Activated CD8-positive, alpha-beta memory T cell treated with anti-CD3 and anti-CD28 coated beads for 1 hour (primary cell): ENCODE data around the gene FBF1.
A peak's percentile ranks its signal among the peaks of the same experiment; 100 is the strongest.
"Not testable (repeated sequence)": the region's sequence is repeated elsewhere in the genome, so short reads cannot be mapped to it uniquely, and the experiment has no call there.

Experiments
- DNase-seq, 2 donors: peaks; one replicate each; pipeline ENCODE4 v3.0.0-alpha.2; 2020; ENCODE audit warnings: low read depth in 1 of 2; ENCODE audit errors: extremely low read depth in 1 of 2

Gene FBF1, protein sequence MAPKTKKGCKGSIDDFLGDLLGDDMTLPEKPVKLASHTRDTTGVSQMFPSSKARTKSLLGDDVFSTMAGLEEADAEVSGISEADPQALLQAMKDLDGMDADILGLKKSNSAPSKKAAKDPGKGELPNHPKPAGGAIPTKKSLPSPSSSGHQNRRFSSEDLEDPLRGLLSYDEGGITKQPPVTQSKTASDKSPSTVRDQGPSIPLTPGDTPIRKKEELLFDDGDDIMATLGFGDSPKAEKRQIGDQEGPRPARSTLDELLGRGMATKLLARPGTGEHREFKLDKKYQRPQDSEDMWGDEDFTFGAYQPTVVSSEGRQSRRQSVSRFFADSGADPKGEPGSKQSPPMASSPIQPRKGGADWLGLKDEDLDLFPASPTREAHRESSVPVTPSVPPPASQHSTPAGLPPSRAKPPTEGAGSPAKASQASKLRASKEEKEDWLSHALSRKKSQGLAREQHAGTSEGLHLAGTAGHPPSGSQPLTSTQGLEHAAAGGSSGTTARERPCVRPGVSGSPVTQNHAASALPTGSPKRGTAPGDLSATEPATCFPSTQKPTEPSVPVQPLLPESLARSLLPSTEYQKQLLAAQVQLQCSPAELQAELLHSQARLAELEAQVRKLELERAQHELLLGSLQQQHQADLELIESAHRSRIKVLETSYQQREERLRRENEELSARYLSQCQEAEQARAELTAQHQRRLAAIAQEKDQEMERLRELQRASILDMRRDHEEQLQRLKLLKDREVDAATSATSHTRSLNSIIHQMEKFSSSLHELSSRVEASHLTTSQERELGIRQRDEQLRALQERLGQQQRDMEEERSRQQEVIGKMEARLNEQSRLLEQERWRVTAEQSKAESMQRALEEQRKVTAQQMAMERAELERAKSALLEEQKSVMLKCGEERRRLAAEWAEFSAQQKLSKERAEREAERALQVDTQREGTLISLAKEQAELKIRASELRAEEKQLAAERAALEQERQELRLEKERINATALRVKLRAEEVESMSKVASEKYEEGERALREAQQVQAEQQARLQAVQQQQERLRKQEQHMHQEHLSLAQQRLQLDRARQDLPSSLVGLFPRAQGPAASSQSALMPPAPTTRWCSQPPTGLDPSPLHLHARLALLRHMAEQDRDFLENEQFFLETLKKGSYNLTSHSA

DNA sequence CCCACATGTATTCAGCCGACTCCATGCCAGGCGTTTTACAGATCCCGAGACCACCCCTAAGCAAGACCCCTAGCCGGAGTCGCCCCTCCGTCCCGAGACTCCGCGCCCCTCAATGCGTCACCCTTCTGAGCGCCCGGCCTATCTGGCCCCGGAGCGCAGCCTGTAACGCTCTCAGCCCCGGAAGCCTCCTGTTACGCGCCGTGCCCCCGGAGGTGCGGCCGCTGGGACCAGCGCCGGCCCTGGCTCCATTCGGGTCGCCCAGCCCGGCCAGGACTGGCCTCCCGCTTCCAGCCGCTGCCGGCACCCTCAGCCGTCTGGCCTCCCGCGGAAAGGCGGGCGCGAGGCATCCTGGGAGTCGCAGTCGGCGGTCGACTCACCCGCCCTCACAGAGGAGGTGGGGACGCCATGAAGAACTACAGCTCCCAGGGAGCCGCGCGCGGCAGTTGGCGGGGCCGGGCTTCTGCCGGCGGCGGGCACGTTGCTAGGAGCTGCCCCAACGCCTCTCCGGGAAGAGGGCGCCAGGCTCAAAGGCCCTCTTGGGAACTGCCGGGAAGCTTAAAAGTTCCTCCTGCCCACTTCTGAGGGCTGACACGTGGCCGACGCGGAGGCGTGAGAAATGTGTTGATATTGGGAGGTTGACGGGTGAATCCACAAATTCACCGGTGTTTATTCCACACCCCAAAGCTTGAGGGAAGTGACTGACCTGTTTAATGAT lies at the start of gene FBF1:
FBF1 (minus strand) TSS at position 316 of the 715 bp plus-strand sequence. CDS start 2,893 bp downstream, outside the sequence.
- DNase-seq: peak; percentile 63 to 83

DNA sequence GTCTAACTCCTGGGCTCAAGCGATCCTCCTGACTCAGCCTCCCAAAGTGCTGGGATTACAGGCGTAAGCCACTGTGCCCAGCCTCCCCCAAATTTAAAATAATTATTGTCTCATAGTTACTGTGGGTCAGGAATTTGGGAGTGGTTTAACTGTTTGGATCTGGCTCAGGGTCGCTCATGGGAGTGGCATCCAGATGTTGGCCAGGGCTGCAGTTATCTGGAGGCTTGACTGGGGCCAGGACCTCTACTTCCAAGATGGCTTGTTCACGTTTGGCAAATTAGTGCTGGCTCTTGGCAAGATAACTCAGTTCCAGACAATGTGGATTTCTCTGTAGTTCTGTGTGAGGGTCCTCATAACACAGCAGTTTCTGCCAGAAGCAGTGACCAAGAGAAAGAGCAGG lies 46.2 kb upstream of the FBF1 start:
- DNase-seq: no peak

DNA sequence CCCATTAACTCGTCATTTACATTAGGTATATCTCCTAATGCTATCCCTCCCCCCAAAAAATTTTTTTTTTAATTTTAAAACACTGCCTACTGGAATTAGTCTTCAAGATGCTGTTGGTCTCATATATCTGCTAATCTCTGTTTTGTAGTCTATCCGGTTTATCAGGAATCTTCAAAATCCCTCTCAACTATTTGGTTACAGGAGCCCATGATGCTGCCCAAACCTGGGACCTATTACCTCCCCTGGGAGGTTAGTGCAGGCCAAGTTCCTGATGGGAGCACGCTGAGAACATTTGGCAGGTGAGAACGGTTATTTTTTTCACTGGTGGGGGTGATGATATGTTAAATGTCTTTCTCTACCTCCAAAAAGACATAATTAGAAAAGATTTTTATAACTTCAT lies 45.1 kb upstream of the FBF1 start:
- no peak for DNase-seq

DNA sequence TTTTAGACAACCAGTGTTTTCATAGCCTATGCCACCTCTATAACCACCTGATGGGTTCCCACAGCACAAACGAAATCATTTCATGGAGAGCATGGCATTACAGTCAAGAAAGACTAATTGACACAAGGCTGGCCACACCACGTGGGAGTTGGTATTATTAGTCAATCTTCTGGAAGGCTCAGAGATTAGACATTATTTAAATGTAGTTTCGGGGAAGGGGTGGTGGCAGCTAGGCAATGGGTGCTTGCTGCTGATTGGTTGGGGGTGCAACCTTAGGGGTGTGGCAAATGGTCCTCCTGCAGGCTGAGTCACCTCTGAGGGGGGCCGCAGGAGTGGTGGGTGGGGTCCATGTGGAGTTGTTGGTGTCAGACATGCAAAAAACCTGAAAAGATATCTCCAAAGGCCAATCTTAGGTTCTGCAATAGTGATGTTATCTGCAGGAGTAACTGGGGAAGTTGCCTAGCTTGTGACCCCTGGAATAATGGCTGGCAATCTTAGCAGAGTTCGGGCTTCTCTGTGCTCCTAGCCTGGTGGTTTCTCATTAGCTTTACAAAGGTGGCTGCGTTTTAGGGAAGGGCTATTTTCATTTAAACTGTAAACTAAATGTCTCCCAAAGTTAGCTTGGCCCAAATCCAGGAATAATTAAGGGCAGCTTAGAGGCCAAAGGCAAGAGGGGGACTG lies 42.8 kb upstream of the FBF1 start:
- DNase-seq: no peak

DNA sequence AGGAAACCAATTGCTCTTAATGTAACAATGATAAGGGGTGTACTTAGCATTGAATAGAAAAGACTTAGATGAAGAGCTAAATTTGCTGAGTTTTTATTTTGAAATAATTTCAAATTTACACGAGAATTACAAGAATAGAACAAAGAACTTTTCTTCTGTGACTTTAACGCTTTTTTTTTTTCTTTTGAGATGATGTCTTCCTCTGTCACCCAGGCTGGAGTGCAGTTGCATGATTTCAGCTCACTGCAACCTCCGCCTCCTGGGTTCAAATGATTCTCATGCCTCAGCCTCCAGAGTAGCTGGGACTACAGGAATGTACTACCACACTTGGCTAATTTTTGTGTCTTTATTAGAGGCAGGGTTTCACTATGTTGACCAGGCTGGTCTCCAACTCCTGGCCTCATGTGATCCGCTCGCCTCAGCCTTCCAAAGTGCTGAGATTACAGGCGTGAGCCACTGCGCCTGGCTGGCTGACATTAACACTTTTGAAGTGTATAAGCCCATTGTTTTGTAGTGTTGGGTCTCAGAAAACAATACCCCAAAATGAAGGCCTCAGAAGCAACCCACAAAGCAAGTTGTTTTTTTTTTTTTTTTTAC lies 40.3 kb upstream of the FBF1 start:
- DNase-seq: no peak

DNA sequence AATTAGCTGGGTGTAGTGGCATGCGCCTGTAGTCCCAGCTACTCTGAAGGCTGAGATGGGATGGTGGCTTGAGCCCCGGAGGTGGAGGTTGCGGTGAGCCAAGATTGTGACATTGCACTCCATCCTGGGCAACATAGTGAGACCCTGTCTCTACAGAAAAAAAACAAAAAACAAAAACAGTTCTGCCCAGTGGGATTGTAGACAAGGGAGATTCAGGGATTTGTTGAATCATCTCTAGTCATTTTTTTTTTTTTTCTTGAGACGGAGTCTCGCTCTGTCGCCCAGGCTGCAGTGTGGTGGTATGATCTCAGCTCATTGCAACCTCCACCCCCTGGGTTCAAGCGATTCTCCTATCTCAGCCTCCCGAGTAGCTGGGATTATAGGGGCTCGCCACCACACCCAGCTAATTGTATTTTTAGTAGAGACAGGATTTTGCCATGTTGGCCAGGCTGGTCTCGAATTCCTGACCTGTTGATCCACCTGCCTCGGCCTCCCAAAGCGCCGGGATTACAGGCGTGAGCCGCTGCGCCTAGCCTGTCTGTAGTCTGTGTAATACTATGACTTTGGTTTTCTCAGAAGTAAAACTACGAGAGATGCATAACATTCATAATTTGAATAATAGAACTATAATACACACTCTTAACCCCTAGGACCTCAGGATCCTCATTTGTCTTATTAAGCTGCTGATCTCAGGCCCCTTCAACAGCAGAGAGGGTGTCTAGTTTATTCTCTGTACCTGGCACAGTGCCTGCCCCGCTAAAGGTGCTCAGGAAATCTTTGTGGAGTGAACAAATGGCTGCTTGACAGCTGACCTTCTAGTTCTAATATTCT lies 39.6 kb upstream of the FBF1 start:
- no peak for DNase-seq

DNA sequence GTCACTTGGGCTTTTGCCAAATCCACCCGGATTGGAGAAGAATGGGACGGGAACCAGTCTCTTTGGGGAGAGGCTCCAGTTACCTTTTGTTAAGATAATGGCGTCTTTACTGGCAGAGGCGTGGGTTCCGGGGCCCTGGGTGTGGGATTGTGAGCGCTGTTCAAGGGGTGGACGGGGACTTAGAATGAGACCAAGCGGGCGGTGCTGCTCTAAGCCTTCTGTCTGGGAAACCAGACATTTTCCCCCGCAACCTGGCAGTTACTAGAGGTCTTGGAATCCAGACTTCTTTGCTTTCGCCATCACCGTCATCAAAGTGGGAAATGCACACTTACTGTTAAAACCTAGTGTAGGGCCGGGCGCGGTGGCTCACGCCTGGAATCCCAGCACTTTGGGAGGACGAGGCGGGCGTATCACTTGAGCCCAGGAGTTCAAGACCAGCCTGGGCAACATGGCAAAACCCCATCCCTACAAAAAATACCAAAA lies 38.9 kb upstream of the FBF1 start:
- DNase-seq: no peak

DNA sequence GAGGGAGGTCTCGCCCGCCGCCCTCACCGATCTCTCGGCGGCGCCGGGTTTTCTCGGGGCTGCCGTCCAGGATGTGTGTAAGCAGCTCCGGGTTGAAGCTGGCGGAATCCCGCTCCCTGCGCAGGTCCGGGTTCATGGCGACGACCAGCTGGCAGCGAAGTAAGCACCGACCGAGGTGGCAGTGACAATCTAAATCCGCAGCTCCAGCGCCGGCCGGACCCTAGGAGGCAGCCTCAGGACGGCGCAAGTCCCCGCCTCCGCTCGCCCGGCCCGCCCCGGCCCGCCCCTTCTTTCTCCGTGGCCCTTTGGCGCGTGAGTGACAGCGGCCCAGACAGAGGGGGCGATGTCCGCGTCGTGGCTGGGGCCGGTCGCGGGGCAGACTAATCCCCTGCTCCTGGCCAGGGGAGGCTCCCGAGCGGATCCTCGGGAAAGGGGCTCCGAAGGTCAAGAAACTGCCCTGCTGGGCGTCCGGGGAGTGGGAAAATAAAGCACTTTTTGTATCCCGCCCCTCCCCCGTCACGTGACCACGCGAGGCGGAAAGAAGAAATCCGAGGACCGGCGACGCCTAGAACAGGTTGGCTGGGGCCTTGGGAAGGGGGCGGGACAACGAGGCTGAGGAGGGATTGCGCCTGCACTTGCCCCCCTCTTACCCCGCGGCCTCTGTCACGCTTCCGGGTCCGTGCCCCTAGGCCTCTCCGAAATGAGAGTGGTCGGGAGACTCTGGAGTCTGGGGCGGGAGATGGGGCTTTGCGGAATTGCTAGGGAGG lies 38.3 kb upstream of the FBF1 start, which contains the start of the genes ACOX1 and TEN1:
ACOX1 (minus strand) TSS at position 229 of the 767 bp plus-strand sequence; CDS start at position 136, 93 bp downstream.
TEN1 (plus strand) TSS at position 303 of the 767 bp plus-strand sequence. CDS start 6,953 bp downstream, outside the sequence.
- peak; percentile 90 to 94 for DNase-seq

DNA sequence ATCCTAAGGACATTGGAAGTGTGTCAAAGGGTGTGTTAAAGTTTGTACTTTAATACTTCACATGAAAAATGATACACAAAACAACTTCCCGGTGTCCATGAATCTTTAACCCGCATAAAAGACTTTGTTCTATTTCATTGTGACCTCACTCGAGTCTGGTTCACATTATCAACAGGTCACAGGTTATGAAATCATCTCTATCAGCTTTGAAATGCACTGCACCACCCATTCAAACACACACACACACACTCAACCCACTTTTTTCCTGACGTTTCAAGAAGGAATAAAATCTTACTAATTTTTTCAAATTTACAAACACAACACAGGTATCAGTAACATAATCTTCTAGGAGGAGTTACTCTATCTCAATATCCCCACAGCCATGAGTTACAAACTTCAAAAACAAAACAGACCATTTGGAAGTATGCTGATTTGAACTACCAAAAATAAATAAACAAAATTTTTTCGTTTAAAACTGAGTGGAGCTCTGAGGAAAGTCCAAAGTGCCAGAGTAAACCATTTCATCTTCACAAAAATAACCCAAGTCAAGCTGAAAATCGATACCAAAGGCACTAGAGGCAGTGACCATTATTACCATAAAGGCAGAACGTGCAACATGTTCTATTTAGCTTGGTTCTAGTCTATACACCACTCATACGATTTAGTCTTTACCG lies 35.5 kb upstream of the FBF1 start:
- DNase-seq: no peak

DNA sequence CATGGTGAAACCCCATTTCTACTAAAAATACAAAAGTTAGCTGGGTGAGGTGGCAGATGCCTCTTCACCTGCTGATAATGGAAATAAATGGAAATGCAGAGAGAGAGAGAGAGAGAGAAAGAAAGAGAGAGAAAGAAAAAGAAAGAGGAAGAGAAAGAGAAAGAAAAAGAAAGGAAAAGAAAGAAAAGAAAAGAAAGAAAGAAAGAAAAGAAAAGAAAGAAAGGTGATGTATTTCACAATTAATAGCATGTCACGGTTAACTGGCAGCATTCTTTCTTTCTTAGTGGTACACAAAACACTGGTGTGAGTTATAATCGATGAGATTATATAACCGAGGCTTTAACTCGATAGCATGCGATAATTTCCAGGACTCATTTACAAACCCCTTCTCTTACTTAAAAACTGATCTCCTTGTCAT lies 34.9 kb upstream of the FBF1 start:
- no peak for DNase-seq

DNA sequence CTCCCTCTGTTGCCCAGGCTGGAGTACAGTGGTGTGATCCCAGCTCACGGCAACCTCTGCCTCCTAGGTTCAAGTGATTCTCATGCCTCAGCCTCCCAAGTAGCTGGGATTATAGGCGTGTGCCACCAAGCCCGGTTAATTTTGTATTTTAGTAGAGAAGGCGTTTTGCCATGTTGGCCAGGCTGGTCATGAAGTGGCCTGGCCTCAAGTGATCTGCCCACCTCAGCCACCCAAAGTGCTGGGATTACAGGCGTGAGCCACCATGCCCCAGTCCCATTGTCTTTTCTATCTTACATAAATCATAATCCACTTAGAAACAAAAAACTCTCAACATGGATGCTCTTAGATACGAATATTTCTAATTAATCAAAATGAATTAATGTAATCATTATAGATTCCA lies 34.3 kb upstream of the FBF1 start:
- DNase-seq: not testable (repeated sequence)

DNA sequence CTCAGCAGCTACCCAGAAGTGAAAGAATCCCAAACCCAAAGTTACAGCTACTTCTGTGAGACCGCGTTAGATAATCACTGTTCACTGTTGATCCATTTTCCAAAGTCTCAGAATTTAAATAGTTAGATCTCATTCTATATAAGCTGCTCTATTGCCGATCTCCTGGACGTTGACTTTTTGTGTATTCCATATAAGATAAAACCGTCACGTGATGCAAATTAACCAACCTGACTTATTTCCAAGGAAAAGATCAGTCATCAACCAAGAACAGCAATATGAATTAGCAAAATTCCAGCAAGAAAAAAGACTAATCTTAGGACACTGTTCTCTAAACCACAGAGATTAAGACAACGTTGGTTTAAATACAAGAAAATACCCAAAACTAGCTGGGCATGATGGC lies 29.8 kb upstream of the FBF1 start:
- no peak for DNase-seq

DNA sequence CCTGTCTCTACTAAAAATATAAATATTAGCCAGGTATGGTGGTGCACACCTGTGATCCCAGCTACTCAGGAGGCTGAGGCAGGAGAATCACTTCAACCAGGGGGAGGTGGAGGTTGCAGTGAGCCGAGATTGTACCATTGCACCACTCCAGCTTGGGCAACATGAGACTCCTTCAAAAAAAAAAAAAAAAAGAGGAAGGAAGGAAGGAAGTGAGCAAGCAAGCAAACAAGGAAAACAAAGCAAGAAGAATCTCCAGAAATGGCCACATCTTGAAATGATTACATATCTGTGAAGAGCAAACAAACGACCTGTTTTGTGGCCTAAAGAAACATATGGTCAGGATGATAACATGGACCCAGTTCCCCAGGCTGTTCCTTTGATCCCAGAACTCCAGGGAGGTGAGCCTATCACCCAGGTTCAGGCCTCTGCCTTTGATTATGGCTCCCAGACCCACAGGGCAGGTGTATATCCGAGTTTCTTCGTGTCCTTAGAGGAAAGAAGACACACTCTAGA lies 29.2 kb upstream of the FBF1 start:
- DNase-seq: no peak

DNA sequence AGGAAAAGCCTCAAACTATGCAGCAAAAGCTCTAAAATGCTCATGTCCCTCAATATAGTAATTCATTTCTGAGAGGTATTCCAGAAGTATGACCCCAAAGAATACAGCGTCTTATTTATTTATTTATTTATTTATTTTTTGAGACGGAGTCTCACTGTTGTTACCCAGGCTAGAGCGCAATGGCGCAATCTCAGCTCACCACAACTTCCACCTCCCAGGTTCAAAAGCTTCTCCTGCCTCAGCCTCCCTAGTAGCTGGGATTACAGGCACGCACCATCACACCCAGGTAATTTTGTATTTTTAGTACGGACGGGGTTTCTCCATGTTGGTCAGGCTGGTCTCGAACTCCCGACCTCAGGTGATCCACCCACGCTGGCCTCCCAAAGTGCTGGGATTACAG lies 28.2 kb upstream of the FBF1 start:
- DNase-seq: not testable (repeated sequence)

DNA sequence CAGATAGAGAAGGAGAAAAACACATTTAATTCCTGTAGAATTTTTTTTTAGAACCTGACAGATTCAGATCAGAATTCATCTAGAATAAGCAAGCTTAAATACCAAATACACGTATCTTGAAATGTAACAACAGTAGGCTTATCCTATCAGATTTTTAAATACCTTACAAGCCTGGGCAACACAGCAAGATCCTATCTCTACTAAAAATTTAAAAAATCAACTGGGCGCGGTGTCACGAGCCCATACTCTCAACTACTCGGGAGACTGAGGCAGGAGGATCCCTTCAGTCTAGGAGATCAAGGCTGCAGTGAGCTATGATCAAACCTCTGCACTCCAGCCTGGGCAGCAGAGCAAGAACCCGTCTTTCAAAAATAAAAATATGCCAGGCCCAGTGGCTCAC lies 24.6 kb upstream of the FBF1 start:
- DNase-seq: no peak

DNA sequence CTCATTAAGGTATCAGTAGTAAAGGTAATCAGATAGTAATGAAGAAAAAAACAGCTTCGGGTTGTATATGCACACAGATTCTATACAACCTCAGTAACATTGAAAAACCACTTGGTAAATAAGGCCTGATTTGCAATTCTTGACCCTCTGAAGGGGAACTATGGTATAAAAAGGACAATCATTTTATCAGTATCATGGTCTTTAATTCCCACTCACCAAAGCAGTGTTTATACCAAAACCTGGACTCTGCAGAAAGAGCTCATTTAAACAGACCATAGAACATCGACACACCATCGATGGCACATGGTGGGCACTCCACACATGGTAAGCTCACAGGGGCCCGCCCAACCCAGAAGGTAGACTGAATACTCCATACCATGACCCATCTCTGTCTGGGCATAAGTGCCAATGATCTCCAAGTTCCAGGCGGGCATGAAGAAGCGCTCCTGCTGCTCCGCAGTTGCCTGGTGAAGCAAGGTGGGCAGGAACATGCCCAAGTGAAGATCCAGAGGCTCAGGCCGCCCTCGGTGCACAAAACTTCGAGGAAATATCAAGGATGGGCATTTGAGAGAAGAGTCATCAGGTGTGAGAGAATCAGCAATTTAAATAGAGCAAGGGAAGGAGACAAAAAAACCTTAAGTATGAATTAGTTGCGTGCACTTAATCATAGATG lies 19.1 kb upstream of the FBF1 start:
- no peak for DNase-seq
